Fibroblast of lung (primary cell): ENCODE results near the gene RAP1A. TPM values are rescaled to one million over a fixed set of nuclear protein-coding genes. Genes with fewer than 3 reads are reported as not detected.
A peak's percentile ranks its signal among the peaks of the same experiment; 100 is the strongest.

Experiments used
- DNase-seq, 2 donors: peaks; one replicate each; pipeline versions ENCODE4 v3.0.0 to v3.0.0-alpha.2; 2010; ENCODE audit warnings: low read depth in 2 of 2
- H2AFZ ChIP-seq: 2 replicates; pipeline ENCODE4 v1.5.1; 2012; ENCODE audit warnings: low read length, control low read depth, inconsistent platforms
- H3K27ac ChIP-seq: 2 replicates; pipeline ENCODE4 v1.5.1; 2011; ENCODE audit warnings: low read length, control low read depth; ENCODE audit not compliant: insufficient read depth
- H3K27me3 ChIP-seq: 2 replicates; pipeline ENCODE4 v1.5.1; 2011; ENCODE audit warnings: mild to moderate bottlenecking, low read length; ENCODE audit not compliant: control insufficient read depth, insufficient read depth
- H3K36me3 ChIP-seq: 2 replicates; pipeline ENCODE4 v1.5.1; 2011; ENCODE audit warnings: low read length; ENCODE audit not compliant: control insufficient read depth, insufficient read depth
- H3K4me1 ChIP-seq: 2 replicates; pipeline ENCODE4 v1.5.1; 2011; ENCODE audit warnings: low read length; ENCODE audit not compliant: control insufficient read depth, insufficient read depth; ENCODE audit errors: extremely low read depth
- H3K4me2 ChIP-seq: 2 replicates; pipeline ENCODE4 v1.5.1; 2011; ENCODE audit warnings: low read length, control low read depth; ENCODE audit not compliant: insufficient read depth; ENCODE audit errors: extremely low read depth
- H3K4me3 ChIP-seq, 4 experiments: fragments of 200-600 bp in 1 of 4; sonication (generic) in 1 of 4; replicated peaks in 1 of 4; 2 replicates each; pipeline ENCODE4 v1.5.1; 2011 to 2016; ENCODE audit warnings: low read length in 4 of 4, low read depth in 3 of 4, mild to moderate bottlenecking in 3 of 4, control low read depth in 2 of 4, inconsistent platforms in 1 of 4, mixed read lengths in 1 of 4; ENCODE audit not compliant: insufficient read depth in 1 of 4; ENCODE audit errors: control extremely low read depth in 1 of 4
- H3K79me2 ChIP-seq: 2 replicates; pipeline ENCODE4 v1.5.1; 2012; ENCODE audit warnings: mild to moderate bottlenecking, low read length, inconsistent platforms; ENCODE audit not compliant: control insufficient read depth, insufficient read depth
- H3K9ac ChIP-seq: 2 replicates; pipeline ENCODE4 v1.5.1; 2011; ENCODE audit warnings: mild to moderate bottlenecking, low read length, control low read depth; ENCODE audit not compliant: insufficient read depth
- H3K9me3 ChIP-seq: 2 replicates; pipeline ENCODE4 v1.5.1; 2012; ENCODE audit warnings: low read depth, low read length; ENCODE audit not compliant: control insufficient read depth, insufficient read depth
- H4K20me1 ChIP-seq: 2 replicates; pipeline ENCODE4 v1.5.1; 2011; ENCODE audit warnings: low read length; ENCODE audit not compliant: control insufficient read depth, insufficient read depth; ENCODE audit errors: extremely low read depth
- CTCF ChIP-seq, 2 donors: IDR thresholded peaks in 1 of 2; conservative IDR thresholded peaks in 1 of 2; 1 replicate in 1 of 2; 2 replicates in 1 of 2; pipeline ENCODE4 v1.5.1; 2011 to 2012; ENCODE audit warnings: low read length in 2 of 2, control low read depth in 1 of 2, inconsistent platforms in 1 of 2, low read depth in 1 of 2, mild to moderate bottlenecking in 1 of 2
- EZH2 ChIP-seq: IDR thresholded peaks from 2 replicates; pipeline ENCODE4 v1.5.1; 2012; ENCODE audit warnings: low read length, control low read depth, mild to moderate bottlenecking; ENCODE audit errors: missing control alignments
- polyA plus RNA-seq, 2 donors: library from polyadenylated mRNA; depleted of rRNA in 1 of 2; stranded (reverse) in 1 of 2; unstranded in 1 of 2; fragments of >200 nt; gene quantifications; 2 replicates each; pipeline ENCODE4 v1.2.1, GENCODE V29; 2011 to 2012; ENCODE audit warnings: missing spikeins in 1 of 2
- total RNA-seq: library from RNA; depleted of rRNA; stranded (reverse); fragments of >200 nt; gene quantifications from 2 replicates; pipeline ENCODE4 v1.2.1, GENCODE V29; 2014

The RAP1A gene
- total and polyA plus RNA-seq, 2 donors (not counting 1 experiment from before 2014, with no cell fraction given): 13.5 to 99.5 TPM

GRCh38 chr1:111620441-111620971, 917 bp downstream of the RAP1A start:
- peak in 1 of 2 donors; percentile 17 for DNase-seq
- Histone ChIP-seq H3K36me3 (no peaks in the 10 kb centered on the region), H3K4me1 (no peaks in the 10 kb centered on the region), H4K20me1 (no peaks in the 10 kb centered on the region), H3K27me3 (no peaks in the 10 kb centered on the region), H3K27ac (peak overlapping the region; percentile 67), H2AFZ (no peak overlapping the region), H3K4me2 (peak overlapping the region; percentile 71), H3K9me3 (no peaks in the 10 kb centered on the region), H3K9ac (no peak overlapping the region), H3K79me2 (peaks cover 52% of the 10 kb centered on the region), H3K4me3 (peak overlapping the region; percentile 54 to 87 (median 76))
- TF ChIP-seq EZH2: no peak

GRCh38 chr1:111621050-111621449, 1.5 kb downstream of the RAP1A start:
- H3K4me3 ChIP-seq: peak overlapping the region; percentile 54 to 87 (median 76)
- TF ChIP-seq EZH2: no peak
- no peak for TF ChIP-seq CTCF (conservative IDR thresholded peaks at IDR 0.05 in 1 of 2, IDR thresholded peaks at IDR 0.05 in 1 of 2; ENCODE audit: low read depth in 1 of 2, low read length in 2 of 2)
- H3K27ac ChIP-seq: peak overlapping the region; percentile 67
- peaks cover 56% of the 10 kb centered on the region for H3K79me2 ChIP-seq
- H3K36me3 ChIP-seq: no peaks in the 10 kb centered on the region
- no peak overlapping the region for H2AFZ ChIP-seq
- no peak overlapping the region for H3K9ac ChIP-seq
- no peaks in the 10 kb centered on the region for H4K20me1 ChIP-seq
- peak overlapping the region; percentile 71 for H3K4me2 ChIP-seq
- H3K27me3 ChIP-seq: no peaks in the 10 kb centered on the region
- H3K4me1 ChIP-seq: no peaks in the 10 kb centered on the region
- no peaks in the 10 kb centered on the region for H3K9me3 ChIP-seq
- peak in 1 of 2 donors; percentile 30 for DNase-seq

- Histone ChIP-seq H3K9ac (no peak overlapping the region), H3K36me3 (no peaks in the 10 kb centered on the region), H3K4me1 (no peaks in the 10 kb centered on the region), H3K4me2 (no peak overlapping the region), H3K79me2 (peaks cover 66% of the 10 kb centered on the region), H3K27ac (no peak overlapping the region), H3K27me3 (no peaks in the 10 kb centered on the region), H4K20me1 (no peaks in the 10 kb centered on the region), H2AFZ (no peak overlapping the region), H3K9me3 (no peaks in the 10 kb centered on the region), H3K4me3 (peak overlapping the region in 1 of 4 experiments; percentile 11)
- DNase-seq: no peak
- no peak for TF ChIP-seq CTCF (conservative IDR thresholded peaks at IDR 0.05 in 1 of 2, IDR thresholded peaks at IDR 0.05 in 1 of 2; ENCODE audit: low read depth in 1 of 2, low read length in 2 of 2)
Observed at GRCh38 chr1:111622166-111622565, 2.6 kb downstream of the RAP1A start.
